ENCODE measurements around the gene RNF222.

GRCh38 chr17:8419305-8419704 lies 21.7 kb upstream of the RNF222 start:
- no peak for TF ChIP-seq CTCF (IDR thresholded peaks at IDR 0.05)
- TF ChIP-seq POLR2A (IDR thresholded peaks at IDR 0.05; ENCODE audit: low read length) = no peak
- TF ChIP-seq KDM1A (IDR thresholded peaks at IDR 0.05; ENCODE audit: low read depth) = no peak
- no peak for TF ChIP-seq MAX (IDR thresholded peaks at IDR 0.05)
- TF ChIP-seq FOSL2 (IDR thresholded peaks at IDR 0.05) = no peak
- no peak for TF ChIP-seq FOSL2 (CRISPR knock-in tag; IDR thresholded peaks at IDR 0.05)
- TF ChIP-seq HDAC2 (IDR thresholded peaks at IDR 0.05) = no peak
